Measurements from ENCODE around the gene ARMC9. TPM values are rescaled to one million over a fixed set of nuclear protein-coding genes. Genes with fewer than 3 reads are reported as not detected.

Gene ARMC9
- total and polyA plus RNA-seq, 2 of the 13 experiments (the other 11 are each of a cell fraction or from before 2014, with no cell fraction given), result 9.1 to 12.8 TPM

- peak; percentile 61; the same call in 1 of the 2 replicates for TF ChIP-seq ZGPAT (CRISPR knock-in tag; IDR thresholded peaks at IDR 0.05)
- TF ChIP-seq ZNF777 (CRISPR knock-in tag; IDR thresholded peaks at IDR 0.05), result peak; percentile 68
- TF ChIP-seq ZZZ3 (CRISPR knock-in tag; IDR thresholded peaks at IDR 0.05; ENCODE audit: borderline replicate concordance), result no peak
- TF ChIP-seq HNRNPLL (IDR thresholded peaks at IDR 0.05; ENCODE audit: low read depth, low read length, poor library complexity, severe bottlenecking), result peak; percentile 66
- TF ChIP-seq ZFX (CRISPR knock-in tag; IDR thresholded peaks at IDR 0.05; ENCODE audit: low read depth), result peak; percentile 90
- 0 out of 2 replicates have a peak, but pooled peaks have one; percentile 17 for TF ChIP-seq ZNF225 (CRISPR knock-in tag; IDR thresholded peaks at IDR 0.05)
- no peak for TF ChIP-seq ZNF296 (CRISPR knock-in tag; conservative IDR thresholded peaks at IDR 0.05)
- TF ChIP-seq KDM2A (CRISPR knock-in tag; IDR thresholded peaks at IDR 0.05; ENCODE audit: borderline replicate concordance, low read depth), result peak; percentile 64; the same call in 1 of the 2 replicates
- 0 out of 2 replicates have a peak, but pooled peaks have one; percentile 30 for TF ChIP-seq ZNF230 (CRISPR knock-in tag; IDR thresholded peaks at IDR 0.05)
Observed at GRCh38 chr2:231387904-231388724, 189.7 kb downstream of the ARMC9 start (continued).

- Histone ChIP-seq H3K9me3 (ENCODE audit: low read length) (no peaks in the 10 kb centered on the region), H3K9ac (ENCODE audit: insufficient read depth, low read depth, low read length) (no peak overlapping the region), H3K4me3 (replicated peaks in 1 of 3; ENCODE audit: insufficient read depth in 1 of 3, low read depth in 2 of 3, low read length in 3 of 3) (peak overlapping the region in 2 of 3 experiments; percentile 43 to 65; a peak in 3 of 6 replicates), H4K20me1 (ENCODE audit: insufficient read depth, low read length) (no peaks in the 10 kb centered on the region), H3K27ac (ENCODE audit: extremely low read length, insufficient read depth, low read length) (no peak overlapping the region), H2AFZ (ENCODE audit: low read length) (no peak overlapping the region), H3K36me3 (replicated peaks in 1 of 2; ENCODE audit: control insufficient read depth in 1 of 2, insufficient read depth in 2 of 2, low read length in 2 of 2) (no peaks in the 10 kb centered on the region), H3K27me3 (ENCODE audit: control insufficient read depth in 1 of 2, insufficient read depth in 2 of 2, low read length in 2 of 2) (peaks cover 9 to 48% of the 10 kb centered on the region in 2 experiments), H3K79me2 (ENCODE audit: insufficient read depth, low read length) (no peaks in the 10 kb centered on the region), H3K4me1 (ENCODE audit: insufficient read depth, low read length) (peaks cover 37% of the 10 kb centered on the region), H3K4me2 (ENCODE audit: low read depth, low read length) (peak overlapping the region; percentile 83)
- no TSS peak for BruUV-seq (replicated peaks)
- ATAC-seq (peak; percentile 4), FAIRE-seq (no peak), DNase-seq (ENCODE audit: low spot score) (no peak)
- ChIA-PET POLR2A (interaction anchor here (1.0 to 1.3 kb wide), 2 partner anchors 12 to 63 kb away, joined by 4 to 5 read pairs; no protein-coding TSS in a partner anchor), CTCF (ENCODE audit: low intra/inter-chr PET ratio, low total read pairs) (no interaction called here)
- in situ Hi-C loops (cut with HindIII; ENCODE audit: extremely low pct_ligation_motif_present, low pct_unique_long_range_greater_than_20kb), result no loop called here
- 44% methylated on average over 12 of the region's 15 CpGs for WGBS (ENCODE audit: low lambda C conversion rate)
- intact Hi-C loops (cut with micrococcal nuclease; ENCODE audit: unreplicated experiment), result no loop called here
- TF ChIP-seq ZNF691 (CRISPR knock-in tag; IDR thresholded peaks at IDR 0.05; ENCODE audit: borderline replicate concordance, low read depth), result 0 out of 2 replicates have a peak, but pooled peaks have one; percentile 18
- TF ChIP-seq ZNF281 (CRISPR knock-in tag; IDR thresholded peaks at IDR 0.05; ENCODE audit: borderline replicate concordance), result 0 out of 2 replicates have a peak, but pooled peaks have one; percentile 1
- no peak for TF ChIP-seq ZNF20 (CRISPR knock-in tag; IDR thresholded peaks at IDR 0.05)
- TF ChIP-seq ZMAT3 (CRISPR knock-in tag; conservative IDR thresholded peaks at IDR 0.05), result no peak
- no peak for TF ChIP-seq ZNF614 (CRISPR knock-in tag; IDR thresholded peaks at IDR 0.05; ENCODE audit: borderline replicate concordance)
Observed at GRCh38 chr2:231388725-231389346, 190.4 kb downstream of the ARMC9 start.

All from HepG2 (cell line).